GM21786 (cell line): Measurements from ENCODE around the gene RASGRF1.

ENCODE experiments used
- ATAC-seq: cut with Tn5 transposase; IDR thresholded peaks from one replicate; pipeline ENCODE4 v1.9.1; 2021; ENCODE audit not compliant: unreplicated experiment

Gene RASGRF1

GRCh38 chr15:79101866-79102581 lies 11.4 kb upstream of the RASGRF1 start:
- ATAC-seq: no peak

- no peak for ATAC-seq
Measured at GRCh38 chr15:79099692-79100091, 9.1 kb upstream of the RASGRF1 start.

GRCh38 chr15:79094611-79095021 lies 4.0 kb upstream of the RASGRF1 start:
- ATAC-seq: no peak

DNA sequence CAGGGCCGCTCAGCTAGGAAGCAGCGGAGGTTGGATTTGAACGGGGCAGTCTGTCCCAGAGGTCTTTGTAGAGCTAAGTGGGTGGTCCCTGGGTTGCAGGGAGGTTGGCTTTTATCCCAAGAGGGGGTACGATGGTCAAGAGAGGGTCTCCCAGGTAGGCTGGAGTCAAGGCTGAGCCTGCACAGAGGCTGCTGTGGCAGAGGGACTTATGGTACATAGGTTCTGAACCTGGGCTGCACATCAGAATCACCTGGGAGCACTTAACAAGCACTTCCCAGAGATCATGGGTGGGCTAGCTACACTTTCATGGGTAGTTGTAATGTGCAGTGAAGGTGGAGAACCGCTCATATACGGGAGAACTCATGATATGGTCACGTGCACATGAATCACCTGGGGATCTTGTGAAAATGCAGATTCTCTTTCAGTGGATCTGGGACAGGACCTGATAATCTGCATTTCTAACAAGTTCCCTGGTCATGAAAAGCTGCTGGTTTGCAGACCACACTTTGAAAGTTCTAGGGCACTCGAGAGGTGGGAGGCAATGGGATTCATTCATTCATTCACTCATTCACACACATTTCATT lies 2.9 kb upstream of the RASGRF1 start:
- ATAC-seq: no peak

DNA sequence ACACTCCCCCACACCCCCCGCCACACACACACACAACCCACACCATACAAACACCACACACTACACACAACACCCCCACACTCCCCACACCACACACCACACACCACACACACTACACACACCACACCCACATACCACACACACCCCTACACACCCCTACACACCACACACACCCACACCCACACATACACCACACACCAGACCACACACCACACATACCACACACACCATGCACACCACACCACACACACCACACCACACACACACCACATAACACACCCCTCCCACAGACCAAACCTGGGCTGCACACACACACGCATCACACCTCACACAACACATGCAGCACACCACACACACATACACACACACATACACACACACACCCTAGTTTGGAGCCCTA lies 1.8 kb upstream of the RASGRF1 start:
- ATAC-seq: no peak

DNA sequence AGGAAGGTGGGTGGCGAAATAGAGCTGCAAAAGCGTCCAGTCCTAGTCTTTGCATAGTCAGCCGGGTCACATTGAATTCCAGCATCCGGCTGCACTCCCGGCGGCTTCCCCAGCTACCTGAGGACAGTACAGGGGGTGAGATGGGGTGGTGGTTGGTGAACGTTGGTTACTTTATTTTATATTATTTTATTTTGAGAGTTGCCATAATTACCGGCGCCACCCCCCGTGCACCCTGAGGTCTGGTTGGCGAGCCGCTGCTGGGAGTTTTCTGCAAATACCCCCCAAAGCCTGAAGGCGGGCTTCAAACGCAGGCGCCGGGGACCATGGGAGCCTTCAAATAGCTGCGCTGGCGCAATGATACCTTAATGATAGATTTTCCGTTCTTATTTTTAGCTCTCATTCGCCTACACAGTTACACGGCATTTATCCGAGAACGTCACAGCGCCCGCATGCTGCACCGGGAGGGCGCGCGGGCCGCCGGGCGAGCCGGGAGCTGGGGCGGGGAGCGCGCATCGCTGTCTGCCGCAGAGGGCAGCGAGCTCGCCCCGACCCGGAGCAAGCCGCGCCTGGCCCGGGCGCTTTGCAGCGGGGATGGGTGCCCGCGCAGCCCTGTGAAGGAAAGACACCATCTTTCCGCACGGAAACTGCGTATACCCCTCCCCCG lies 756 bp upstream of the RASGRF1 start:
- ATAC-seq: no peak

DNA sequence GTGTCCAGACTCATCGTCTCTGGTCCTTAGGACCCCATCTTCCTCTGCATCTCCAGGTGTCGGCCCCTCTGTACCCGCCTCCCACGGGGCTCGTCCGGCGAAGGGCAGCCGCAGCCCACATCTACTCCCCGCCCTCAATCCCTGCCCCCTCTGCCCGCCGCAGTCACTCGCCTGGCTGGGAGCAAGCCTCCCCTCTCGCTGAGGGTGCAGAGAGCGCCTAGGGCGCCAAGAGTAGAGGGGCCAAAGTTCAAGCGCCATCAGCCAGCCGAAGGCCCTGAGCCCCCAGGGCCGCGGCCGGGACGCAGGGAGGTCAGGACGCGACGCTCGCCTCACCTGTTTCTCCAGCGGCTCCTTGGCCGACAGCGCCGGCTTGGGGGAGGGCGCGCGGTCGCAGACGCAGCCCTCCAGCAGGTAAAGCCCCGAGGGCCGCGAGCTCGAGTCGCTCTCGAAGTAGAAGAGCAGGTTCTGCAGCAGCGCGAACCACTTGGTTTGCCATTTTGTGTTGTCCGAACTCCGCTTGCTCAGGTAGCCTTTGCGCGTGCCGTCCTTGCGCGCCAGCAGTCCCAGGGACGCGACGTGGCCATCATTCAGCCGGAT lies 592 bp downstream of the RASGRF1 start:
- ATAC-seq: no peak

- no peak for ATAC-seq
Measured at GRCh38 chr15:79089331-79089889, 1.2 kb downstream of the RASGRF1 start.

GRCh38 chr15:79088426-79089205 lies 2.0 kb downstream of the RASGRF1 start:
- no peak for ATAC-seq

- no peak for ATAC-seq
Measured at GRCh38 chr15:79086814-79087213, 3.8 kb downstream of the RASGRF1 start.

DNA sequence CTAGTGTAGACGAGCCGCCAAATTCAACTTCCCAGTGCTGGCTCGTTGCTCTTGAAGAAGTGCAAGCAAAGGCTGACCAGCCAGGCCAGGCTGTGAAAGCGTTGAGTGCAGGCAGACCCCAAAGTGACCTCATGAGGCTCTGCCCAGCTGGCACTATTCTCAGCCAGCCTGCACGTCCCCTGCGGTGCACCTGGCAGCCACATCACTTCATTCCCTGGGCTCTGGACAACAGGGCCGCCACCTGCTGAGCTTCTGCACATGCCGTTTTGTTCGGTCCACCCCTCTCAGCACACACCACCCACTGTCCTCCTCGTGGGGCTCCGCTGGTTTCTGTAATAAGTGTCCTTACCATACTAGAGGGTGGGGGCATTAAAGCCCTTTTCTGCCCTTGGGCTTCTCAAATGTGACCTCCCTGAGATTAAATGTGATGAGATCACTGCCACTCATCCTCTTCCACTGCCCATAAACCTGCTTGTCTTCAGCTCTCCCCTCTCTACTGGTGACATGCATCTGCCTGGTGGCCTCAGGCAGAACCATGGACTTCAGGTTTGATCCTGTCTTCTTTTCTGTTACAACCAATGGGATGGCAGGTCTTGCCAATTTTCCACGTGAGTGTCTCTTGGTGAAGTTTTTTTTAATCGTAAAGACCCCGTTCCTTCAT lies 6.1 kb downstream of the RASGRF1 start:
- ATAC-seq: no peak

- ATAC-seq: no peak
Measured at GRCh38 chr15:79083154-79083553, 7.4 kb downstream of the RASGRF1 start.

- no peak for ATAC-seq
Measured at GRCh38 chr15:79082363-79083070, 8.1 kb downstream of the RASGRF1 start.

DNA sequence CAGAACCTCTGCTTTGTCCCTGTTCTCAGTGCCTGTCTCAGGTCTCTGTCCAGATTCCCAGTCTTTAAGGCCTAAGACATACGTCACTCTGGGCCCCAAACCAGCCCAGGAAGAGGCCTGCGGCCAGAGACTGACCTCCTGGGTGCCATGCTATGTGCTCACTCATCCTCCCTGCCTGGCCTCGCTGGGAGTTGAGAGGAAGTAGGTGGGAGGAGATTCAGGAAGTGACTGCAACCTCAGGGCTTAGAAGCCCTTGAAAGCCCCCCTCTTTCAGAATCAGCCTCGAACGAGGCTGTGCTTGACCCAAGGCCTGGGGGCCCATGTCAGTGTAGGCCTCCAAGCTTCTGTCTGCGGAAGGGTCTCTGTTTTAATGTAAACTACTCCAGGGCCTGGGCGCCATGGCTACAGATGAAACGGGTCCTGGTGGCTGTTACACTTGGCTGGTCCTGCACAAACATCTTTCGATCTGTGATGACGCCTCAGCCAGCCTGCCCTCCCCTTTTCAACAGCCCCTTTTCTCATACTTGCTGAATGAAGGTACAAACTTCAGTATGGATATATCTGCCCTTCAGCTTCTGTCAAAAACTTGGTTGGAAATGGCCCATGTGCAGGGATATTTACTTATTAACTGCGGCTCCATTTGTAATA lies 11.7 kb downstream of the RASGRF1 start:
- ATAC-seq: no peak

DNA sequence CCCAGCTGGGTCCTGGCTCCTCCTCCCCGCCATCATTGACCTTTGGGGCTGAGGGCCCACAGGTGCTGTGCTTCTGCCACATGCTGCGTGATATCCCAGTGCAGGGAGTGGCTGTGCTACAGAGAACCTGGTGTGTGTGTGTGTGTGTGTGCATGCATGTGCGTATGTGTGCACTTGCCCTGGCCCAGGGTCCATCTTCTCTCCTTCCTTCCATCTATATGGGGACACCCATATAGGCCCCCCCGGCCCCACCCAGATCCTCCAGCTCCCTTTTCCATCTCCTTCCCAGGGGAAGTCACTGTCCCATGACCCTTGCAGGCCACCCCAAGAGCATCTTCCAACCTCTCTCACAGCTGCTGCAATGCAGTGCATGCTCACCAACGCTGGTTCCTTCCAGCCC lies 12.6 kb downstream of the RASGRF1 start:
- no peak for ATAC-seq

DNA sequence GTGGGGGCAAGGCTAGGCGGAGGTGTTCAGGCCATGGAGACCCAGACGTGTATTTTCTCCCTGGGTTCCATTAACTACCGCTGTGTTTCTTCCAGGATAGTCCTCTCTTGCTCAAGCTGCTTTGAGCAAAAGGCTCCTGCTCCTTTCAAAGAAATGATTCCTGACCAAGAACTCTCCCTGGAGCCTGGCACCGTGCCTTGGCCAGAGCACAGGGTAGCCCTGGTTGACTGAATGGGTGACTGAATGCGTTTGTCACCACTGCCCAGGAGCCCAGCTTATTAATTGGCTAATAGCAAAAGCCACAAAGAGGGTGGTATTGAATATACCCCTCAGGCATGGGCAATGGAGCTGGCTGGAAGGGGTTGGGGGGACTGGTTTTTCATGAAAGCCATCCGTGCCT lies 13.9 kb downstream of the RASGRF1 start:
- ATAC-seq: no peak

DNA sequence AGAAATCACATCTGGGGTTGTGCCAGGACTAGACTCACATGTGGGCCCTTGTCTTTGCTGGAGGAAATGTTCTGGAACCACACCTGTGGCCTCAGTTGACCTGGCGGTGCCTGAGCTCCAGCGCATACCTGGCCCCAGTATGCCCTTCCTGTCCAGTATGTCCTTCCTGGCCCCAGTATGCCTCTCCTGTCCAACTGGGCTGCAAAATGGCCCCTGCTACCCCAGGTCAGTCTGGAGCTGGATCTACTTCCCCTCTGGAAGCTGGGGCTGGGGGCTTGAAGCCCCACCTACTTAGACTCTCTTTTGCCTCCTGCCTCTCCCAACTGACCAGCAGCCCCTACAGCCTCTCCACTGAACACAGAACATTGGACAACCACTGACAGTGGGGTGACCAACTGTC lies 15.3 kb downstream of the RASGRF1 start:
- ATAC-seq: no peak

GRCh38 chr15:79073336-79073735 lies 17.2 kb downstream of the RASGRF1 start:
- no peak for ATAC-seq

- ATAC-seq: no peak
Measured at GRCh38 chr15:79071901-79072300, 18.7 kb downstream of the RASGRF1 start.
